ENCODE data around the gene TEX51.

GRCh38 chr2:126887506-126887905, 11.2 kb upstream of the TEX51 start:
- TF ChIP-seq CTCF (IDR thresholded peaks at IDR 0.05; ENCODE audit: low read length) (no peak), EZH2 (IDR thresholded peaks at IDR 0.05; ENCODE audit: borderline replicate concordance, low read length) (no peak)
